ENCODE results near the gene MAG. TPM values are rescaled to one million over a fixed set of nuclear protein-coding genes. Genes with fewer than 3 reads are reported as not detected.

MAG gene
- total and polyA plus RNA-seq, 2 of the 13 experiments (the other 11 are each of a cell fraction or from before 2014, with no cell fraction given), result 0.20 to 1.3 TPM

- TF ChIP-seq ZNF646 (CRISPR knock-in tag; IDR thresholded peaks at IDR 0.05) (peak; percentile 68; the same call in 1 of the 2 replicates), ZNF574 (CRISPR knock-in tag; IDR thresholded peaks at IDR 0.05) (peak; percentile 42; the same call in 1 of the 2 replicates), SAP130 (CRISPR knock-in tag; IDR thresholded peaks at IDR 0.05; ENCODE audit: low read depth) (peak; percentile 51), NCOR1 (IDR thresholded peaks at IDR 0.05; ENCODE audit: borderline replicate concordance, low read length) (peak; percentile 88; the same call in 1 of the 2 replicates), HNF4A (CRISPR knock-in tag; IDR thresholded peaks at IDR 0.05) (peak; percentile 88), MNT (IDR thresholded peaks at IDR 0.05) (peak; percentile 67), TFE3 (CRISPR knock-in tag; IDR thresholded peaks at IDR 0.05) (no peak), ZNF281 (CRISPR knock-in tag; IDR thresholded peaks at IDR 0.05; ENCODE audit: borderline replicate concordance) (peak; percentile 67; the same call in 1 of the 2 replicates), SNAPC2 (CRISPR knock-in tag; IDR thresholded peaks at IDR 0.05) (0 out of 2 replicates have a peak, but pooled peaks have one; percentile 37), ZNF746 (CRISPR knock-in tag; IDR thresholded peaks at IDR 0.05) (0 out of 2 replicates have a peak, but pooled peaks have one; percentile 37), ZBTB7A (CRISPR knock-in tag; IDR thresholded peaks at IDR 0.05) (peak; percentile 99), ZNF616 (CRISPR knock-in tag; IDR thresholded peaks at IDR 0.05; ENCODE audit: low read depth) (no peak)
These were observed 11.8 kb upstream of the MAG start (continued) for GRCh38 chr19:35279985-35280821.
